ENCODE data around the gene ZMIZ1. TPM values are rescaled to one million over a fixed set of nuclear protein-coding genes. Genes with fewer than 3 reads are reported as not detected.

The ZMIZ1 gene
- total RNA-seq, 4 donors from 2014 or later: 71.9 to 104 (median 79.5) TPM

DNA sequence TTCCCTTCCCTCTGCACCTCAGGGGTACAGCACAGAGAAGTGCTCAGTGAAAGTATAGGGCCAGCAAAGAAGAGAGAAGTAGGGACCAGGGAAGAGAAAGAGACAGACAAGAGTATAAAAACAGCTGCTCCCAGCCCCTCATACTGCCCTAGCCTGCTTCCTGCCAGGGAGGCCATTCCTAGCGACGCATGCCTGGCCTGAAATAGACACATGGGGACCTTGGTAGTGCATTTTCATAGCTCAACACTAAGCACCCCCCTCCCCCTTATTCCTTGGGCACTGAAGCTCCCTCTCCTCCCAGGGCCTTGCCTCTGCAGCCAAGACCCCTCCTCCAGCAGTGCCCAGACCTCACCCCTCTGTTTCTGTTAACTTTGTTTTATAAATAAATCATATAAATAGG, 64.7 kb downstream of the ZMIZ1 start:
- Histone ChIP-seq H3K4me1 (peaks cover 47% of the 10 kb centered on the region), H3K27ac (no peak overlapping the region)

DNA sequence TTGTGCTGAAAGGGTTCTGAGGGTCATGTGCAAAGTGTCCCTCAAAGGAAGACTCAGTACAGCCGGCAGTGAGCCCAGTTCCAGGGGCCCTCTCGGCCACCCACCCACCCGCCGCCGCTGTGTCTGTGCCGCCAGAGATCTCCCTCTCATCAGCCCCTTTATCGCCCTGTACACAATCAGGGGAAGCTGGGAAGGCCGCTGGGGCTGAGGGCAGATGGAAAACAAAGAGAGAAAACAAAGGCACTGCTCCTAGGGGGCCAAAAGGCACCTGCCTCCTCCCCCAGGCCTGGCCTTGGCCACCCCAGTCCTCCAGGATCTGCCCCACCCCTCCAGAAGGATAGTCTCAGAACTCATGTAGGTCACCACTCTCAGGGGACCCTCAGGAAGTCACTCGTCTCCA, 67.0 kb downstream of the ZMIZ1 start:
- peaks cover 45% of the 10 kb centered on the region for H3K36me3 ChIP-seq
- no peak overlapping the region for H3K4me3 ChIP-seq
- no peak for TF ChIP-seq POLR2AphosphoS5 (IDR thresholded peaks at IDR 0.05)
- TF ChIP-seq, protein P1, sequence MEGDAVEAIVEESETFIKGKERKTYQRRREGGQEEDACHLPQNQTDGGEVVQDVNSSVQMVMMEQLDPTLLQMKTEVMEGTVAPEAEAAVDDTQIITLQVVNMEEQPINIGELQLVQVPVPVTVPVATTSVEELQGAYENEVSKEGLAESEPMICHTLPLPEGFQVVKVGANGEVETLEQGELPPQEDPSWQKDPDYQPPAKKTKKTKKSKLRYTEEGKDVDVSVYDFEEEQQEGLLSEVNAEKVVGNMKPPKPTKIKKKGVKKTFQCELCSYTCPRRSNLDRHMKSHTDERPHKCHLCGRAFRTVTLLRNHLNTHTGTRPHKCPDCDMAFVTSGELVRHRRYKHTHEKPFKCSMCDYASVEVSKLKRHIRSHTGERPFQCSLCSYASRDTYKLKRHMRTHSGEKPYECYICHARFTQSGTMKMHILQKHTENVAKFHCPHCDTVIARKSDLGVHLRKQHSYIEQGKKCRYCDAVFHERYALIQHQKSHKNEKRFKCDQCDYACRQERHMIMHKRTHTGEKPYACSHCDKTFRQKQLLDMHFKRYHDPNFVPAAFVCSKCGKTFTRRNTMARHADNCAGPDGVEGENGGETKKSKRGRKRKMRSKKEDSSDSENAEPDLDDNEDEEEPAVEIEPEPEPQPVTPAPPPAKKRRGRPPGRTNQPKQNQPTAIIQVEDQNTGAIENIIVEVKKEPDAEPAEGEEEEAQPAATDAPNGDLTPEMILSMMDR (IDR thresholded peaks at IDR 0.05): no peak
- TF ChIP-seq EP300 (IDR thresholded peaks at IDR 0.05): no peak
- no peak for TF ChIP-seq POLR2A (IDR thresholded peaks at IDR 0.05)
- 75% methylated on average over 8 of the region's 9 CpGs for WGBS
- peak overlapping the region; percentile 63 for H3K27ac ChIP-seq
- peaks cover 50% of the 10 kb centered on the region for H3K4me1 ChIP-seq
- no peak for DNase-seq (ENCODE audit: low spot score in 2 of 2)
- H3K9me3 ChIP-seq: no peaks in the 10 kb centered on the region
- H3K27me3 ChIP-seq: no peaks in the 10 kb centered on the region

More for the DNA sequence above, 64.7 kb downstream of the ZMIZ1 start:
- Histone ChIP-seq H3K27me3 (no peaks in the 10 kb centered on the region), H3K9me3 (no peaks in the 10 kb centered on the region), H3K36me3 (peaks cover 34% of the 10 kb centered on the region), H3K4me3 (no peak overlapping the region)
- TF ChIP-seq, protein P1 (IDR thresholded peaks at IDR 0.05): no peak
- TF ChIP-seq POLR2AphosphoS5 (IDR thresholded peaks at IDR 0.05) (no peak), POLR2A (IDR thresholded peaks at IDR 0.05) (no peak), EP300 (IDR thresholded peaks at IDR 0.05) (no peak)
- DNase-seq (ENCODE audit: low spot score in 2 of 2): no peak
- 60% methylated on average over 2 of the region's 2 CpGs for WGBS

DNA sequence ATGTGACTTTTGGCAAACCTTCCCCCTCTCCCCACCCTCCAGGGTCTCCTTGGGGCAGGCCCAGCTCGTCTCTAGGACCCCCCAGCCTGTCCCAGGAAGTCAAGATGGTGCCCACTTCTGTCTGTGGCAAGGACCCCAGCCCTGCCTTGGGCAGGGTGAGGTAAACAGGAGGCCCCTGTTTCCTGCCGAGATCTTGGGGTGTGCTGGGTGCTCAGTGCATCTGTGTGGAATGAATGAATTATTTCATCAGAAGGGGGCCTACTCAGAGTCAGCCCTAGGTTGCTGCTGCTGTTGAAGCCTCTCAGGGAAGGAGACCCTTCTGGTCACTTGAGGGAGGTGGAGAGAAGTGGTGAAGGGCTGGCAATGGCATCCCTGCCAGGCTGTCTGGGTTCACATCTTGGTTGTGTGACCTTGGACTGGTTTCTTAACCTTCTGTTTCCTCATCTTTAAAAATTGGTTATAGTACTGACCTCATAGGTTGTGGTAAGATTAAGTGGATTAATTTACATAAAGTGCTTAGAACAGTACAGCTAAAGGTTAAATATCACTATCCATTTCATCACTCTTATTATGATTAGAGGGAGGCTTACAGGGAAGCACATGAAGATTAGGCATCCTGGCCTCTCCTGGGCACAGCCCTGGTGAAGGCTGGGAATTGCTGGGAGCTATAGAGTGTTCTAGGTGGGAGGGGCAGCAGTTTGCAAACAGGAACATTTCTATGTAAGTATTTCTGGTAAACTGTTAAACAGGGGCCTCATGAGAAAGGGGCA, 67.7 kb downstream of the ZMIZ1 start:
- Histone ChIP-seq H3K36me3 (peaks cover 45% of the 10 kb centered on the region), H3K9me3 (no peaks in the 10 kb centered on the region), H3K4me3 (no peak overlapping the region), H3K27ac (peak overlapping the region; percentile 63), H3K27me3 (no peaks in the 10 kb centered on the region), H3K4me1 (peaks cover 54% of the 10 kb centered on the region)
- no peak for TF ChIP-seq POLR2AphosphoS5 (IDR thresholded peaks at IDR 0.05)
- TF ChIP-seq POLR2A (IDR thresholded peaks at IDR 0.05): no peak
- no peak for TF ChIP-seq EP300 (IDR thresholded peaks at IDR 0.05)
- TF ChIP-seq, protein P1 (IDR thresholded peaks at IDR 0.05): no peak
- DNase-seq (ENCODE audit: low spot score in 2 of 2): no peak
- 88% methylated on average over 1 of the region's 2 CpGs for WGBS

DNA sequence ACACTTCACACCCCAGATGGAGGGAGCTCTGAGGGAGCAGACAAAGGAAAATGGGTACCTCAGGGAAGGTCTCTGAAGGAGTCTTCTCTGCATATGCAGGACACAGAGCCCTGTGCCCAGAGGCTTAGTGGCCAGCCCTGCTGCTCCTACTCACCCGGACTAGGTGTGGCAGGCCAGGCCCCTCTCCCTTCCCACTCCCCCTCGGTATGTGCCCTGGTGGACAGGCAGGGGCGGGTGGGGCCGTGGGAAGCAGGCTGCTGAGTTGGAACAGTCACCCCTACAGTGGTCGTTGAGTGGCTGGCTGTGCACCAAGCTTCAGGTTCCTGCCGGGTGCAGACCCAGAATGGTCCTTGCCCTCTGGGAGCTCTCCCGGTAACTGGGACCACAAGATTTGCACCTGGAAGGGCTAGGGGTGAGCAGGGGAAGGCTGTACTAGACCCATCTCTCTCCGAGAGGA, 68.6 kb downstream of the ZMIZ1 start:
- Histone ChIP-seq H3K36me3 (peaks cover 40% of the 10 kb centered on the region), H3K4me3 (no peak overlapping the region), H3K27ac (peak overlapping the region; percentile 72), H3K4me1 (peaks cover 60% of the 10 kb centered on the region), H3K9me3 (no peaks in the 10 kb centered on the region), H3K27me3 (no peaks in the 10 kb centered on the region)
- TF ChIP-seq POLR2AphosphoS5 (IDR thresholded peaks at IDR 0.05) (no peak), EP300 (IDR thresholded peaks at IDR 0.05) (no peak), POLR2A (IDR thresholded peaks at IDR 0.05) (no peak)
- TF ChIP-seq, protein P1 (IDR thresholded peaks at IDR 0.05): no peak
- WGBS: 44% methylated on average over 4 of the region's 8 CpGs
- DNase-seq (ENCODE audit: low spot score in 2 of 2): no peak

DNA sequence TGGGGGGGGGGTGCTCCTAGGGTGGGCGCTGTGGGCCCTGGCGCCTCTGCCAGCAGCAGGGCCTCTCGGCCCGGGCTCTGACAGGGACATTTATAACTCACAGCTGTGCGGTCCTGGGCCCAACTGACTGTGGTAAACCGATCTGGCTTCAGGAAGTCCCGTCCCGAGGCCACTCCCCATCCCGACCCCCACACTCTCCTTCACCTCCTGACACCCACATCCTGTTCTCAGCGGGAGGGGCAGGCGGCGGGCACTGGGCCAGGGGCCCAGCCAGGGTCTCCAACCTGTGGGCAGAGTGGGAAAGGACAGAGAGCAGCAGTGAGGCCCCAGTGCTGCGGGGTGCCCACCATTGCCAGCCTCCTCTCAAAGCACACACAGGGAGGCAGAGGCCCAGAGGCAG, 69.1 kb downstream of the ZMIZ1 start:
- H3K4me3 ChIP-seq: no peak overlapping the region
- no peaks in the 10 kb centered on the region for H3K9me3 ChIP-seq
- H3K27me3 ChIP-seq: no peaks in the 10 kb centered on the region
- DNase-seq (ENCODE audit: low spot score in 2 of 2): no peak
- peak overlapping the region; percentile 72 for H3K27ac ChIP-seq
- TF ChIP-seq EP300 (IDR thresholded peaks at IDR 0.05) (no peak), POLR2A (IDR thresholded peaks at IDR 0.05) (no peak)
- TF ChIP-seq, protein P1 (IDR thresholded peaks at IDR 0.05): no peak
- H3K4me1 ChIP-seq: peaks cover 60% of the 10 kb centered on the region
- 76% methylated on average over 7 of the region's 13 CpGs for WGBS
- H3K36me3 ChIP-seq: peaks cover 41% of the 10 kb centered on the region

All from suprapubic skin (tissue), 4 donors.